Sigmoid colon (tissue), 7 donors: ENCODE measurements around the gene TMEM19. TPM values are rescaled to one million over a fixed set of nuclear protein-coding genes. Genes with fewer than 3 reads are reported as not detected.

Source experiments
- DNase-seq: peaks from one replicate; pipeline ENCODE4 v3.0.0-alpha.2; 2019
- H3K27ac ChIP-seq, 4 donors: fragments of 200-600 bp; sonication (generic); one replicate each; pipeline ENCODE4 v1.5.1; 2016 to 2019; ENCODE audit warnings: mild to moderate bottlenecking in 1 of 4
- H3K27me3 ChIP-seq, 3 donors: fragments of 200-600 bp; sonication (generic); one replicate each; pipeline ENCODE4 v1.5.1; 2019; ENCODE audit warnings: mild to moderate bottlenecking in 1 of 3
- H3K36me3 ChIP-seq, 4 donors: fragments of 200-600 bp; sonication (generic); one replicate each; pipeline ENCODE4 v1.5.1; 2016 to 2019
- H3K4me1 ChIP-seq, 4 donors: fragments of 200-600 bp; sonication (generic); one replicate each; pipeline ENCODE4 v1.5.1; 2017 to 2019
- H3K4me3 ChIP-seq, 4 donors: fragments of 200-600 bp; sonication (generic); one replicate each; pipeline ENCODE4 v1.5.1; 2017 to 2019; ENCODE audit warnings: mild to moderate bottlenecking in 2 of 4, moderate library complexity in 1 of 4
- H3K9me3 ChIP-seq, 4 donors: fragments of 200-600 bp in 3 of 4; sonication (generic) in 3 of 4; one replicate each; pipeline versions ENCODE4 v1.5.1 to v1.6.1; 2013 to 2019
- EP300 ChIP-seq, 4 donors: sonication (generic); formaldehyde crosslinking; IDR thresholded peaks; one replicate each; pipeline ENCODE4 v1.6.1; 2017; ENCODE audit warnings: antibody characterized with exemption in 4 of 4
- POLR2A ChIP-seq, 2 donors: fragments of 450-650 bp; IDR thresholded peaks; one replicate each; pipeline ENCODE4 v1.6.1; 2016; ENCODE audit warnings: antibody characterized with exemption in 2 of 2, mild to moderate bottlenecking in 2 of 2, moderate library complexity in 2 of 2
- POLR2AphosphoS5 ChIP-seq, 4 donors: sonication (generic); formaldehyde crosslinking; IDR thresholded peaks; one replicate each; pipeline ENCODE4 v1.6.1; 2017; ENCODE audit warnings: antibody characterized with exemption in 4 of 4
- WGBS, 2 donors: extraction: QIAGEN DNeasy Blood & Tissue Kit; methylation state at CpG; one replicate each; pipeline ENCODE4 v1.1.7; 2013; 5-methylcytosine and 5-hydroxymethylcytosine counted together
- intact Hi-C: fragments of 100-400 bp; cut with DNase I; formaldehyde crosslinking; loops from one replicate; pipeline ENCODE4 v1.15.1; 2023
- polyA plus RNA-seq, 3 donors: library from polyadenylated mRNA; stranded (reverse); fragments of 200-250 nt; gene quantifications; one replicate each; pipeline ENCODE4 v1.2.3, GENCODE V29; 2013
- total RNA-seq, 4 donors: library from RNA; depleted of rRNA; stranded (reverse); fragments of >200 nt; gene quantifications; one replicate each; pipeline ENCODE4 v1.1.0, GENCODE V29; 2016
- TF ChIP-seq, protein P1 (sequence below), 4 experiments: fragments of 450-650 bp in 3 of 4; fragments of 200-600 bp in 1 of 4; IDR thresholded peaks; one replicate each; pipeline ENCODE4 v1.5.1; 2016 to 2019; ENCODE audit warnings: antibody characterized with exemption in 4 of 4, mild to moderate bottlenecking in 3 of 4, moderate library complexity in 2 of 4
- donor health status: healthy with polysubstance abuse.
- donor health status: Bipolar disorder and iron deficiency.
- donor health status: healthy.

TMEM19 gene
- total and polyA plus RNA-seq, 7 donors, result 3.6 to 23.5 (median 12.1) TPM

GRCh38 chr12:71665090-71665463 lies 20.8 kb upstream of the TMEM19 start:
- TF ChIP-seq EP300 (IDR thresholded peaks at IDR 0.05) (no peak), POLR2A (IDR thresholded peaks at IDR 0.05) (no peak), POLR2AphosphoS5 (IDR thresholded peaks at IDR 0.05) (no peak)
- TF ChIP-seq, protein P1, sequence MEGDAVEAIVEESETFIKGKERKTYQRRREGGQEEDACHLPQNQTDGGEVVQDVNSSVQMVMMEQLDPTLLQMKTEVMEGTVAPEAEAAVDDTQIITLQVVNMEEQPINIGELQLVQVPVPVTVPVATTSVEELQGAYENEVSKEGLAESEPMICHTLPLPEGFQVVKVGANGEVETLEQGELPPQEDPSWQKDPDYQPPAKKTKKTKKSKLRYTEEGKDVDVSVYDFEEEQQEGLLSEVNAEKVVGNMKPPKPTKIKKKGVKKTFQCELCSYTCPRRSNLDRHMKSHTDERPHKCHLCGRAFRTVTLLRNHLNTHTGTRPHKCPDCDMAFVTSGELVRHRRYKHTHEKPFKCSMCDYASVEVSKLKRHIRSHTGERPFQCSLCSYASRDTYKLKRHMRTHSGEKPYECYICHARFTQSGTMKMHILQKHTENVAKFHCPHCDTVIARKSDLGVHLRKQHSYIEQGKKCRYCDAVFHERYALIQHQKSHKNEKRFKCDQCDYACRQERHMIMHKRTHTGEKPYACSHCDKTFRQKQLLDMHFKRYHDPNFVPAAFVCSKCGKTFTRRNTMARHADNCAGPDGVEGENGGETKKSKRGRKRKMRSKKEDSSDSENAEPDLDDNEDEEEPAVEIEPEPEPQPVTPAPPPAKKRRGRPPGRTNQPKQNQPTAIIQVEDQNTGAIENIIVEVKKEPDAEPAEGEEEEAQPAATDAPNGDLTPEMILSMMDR (IDR thresholded peaks at IDR 0.05), result no peak
- Histone ChIP-seq H3K27me3 (no peaks in the 10 kb centered on the region), H3K4me3 (peak overlapping the region; percentile 73 to 90 (median 86)), H3K4me1 (peaks cover 3 to 39% (median 24%) of the 10 kb centered on the region in 4 donors), H3K36me3 (peaks cover 0 to 2% (median 0%) of the 10 kb centered on the region in 4 donors), H3K27ac (peak overlapping the region; percentile 91 to 99 (median 97)), H3K9me3 (no peaks in the 10 kb centered on the region)
- WGBS, 2 donors, result 6 to 15% methylated on average over 4 of the region's 4 CpGs
- DNase-seq, result no peak
- intact Hi-C loops, result no loop called here

DNA sequence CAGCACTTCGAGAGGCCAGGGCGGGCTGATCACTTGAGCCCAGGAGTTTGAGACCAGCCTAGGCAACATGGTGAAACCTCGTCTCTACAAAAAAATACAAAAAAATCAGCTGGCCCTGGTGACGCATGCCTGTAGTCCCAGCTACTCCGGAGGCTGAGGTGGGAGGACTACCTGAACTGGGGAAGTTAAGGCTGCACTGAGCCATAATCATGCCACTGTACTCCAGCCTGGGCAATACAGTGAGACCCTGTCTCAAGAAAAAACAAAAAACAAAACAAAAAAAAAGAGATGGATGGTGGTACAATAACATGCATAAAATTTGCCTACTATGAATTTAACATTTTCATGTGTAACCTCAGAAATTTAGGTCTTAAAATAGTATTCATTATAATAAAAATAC lies 19.6 kb upstream of the TMEM19 start:
- Histone ChIP-seq H3K4me3 (no peak overlapping the region), H3K36me3 (no peaks in the 10 kb centered on the region), H3K27ac (no peak overlapping the region), H3K9me3 (no peaks in the 10 kb centered on the region), H3K27me3 (no peaks in the 10 kb centered on the region), H3K4me1 (peaks cover 3 to 27% (median 14%) of the 10 kb centered on the region in 4 donors)
- DNase-seq, result no peak
- TF ChIP-seq EP300 (IDR thresholded peaks at IDR 0.05) (no peak), POLR2AphosphoS5 (IDR thresholded peaks at IDR 0.05) (no peak), POLR2A (IDR thresholded peaks at IDR 0.05) (no peak)
- TF ChIP-seq, protein P1 (IDR thresholded peaks at IDR 0.05), result no peak
- intact Hi-C loops, result no loop called here
- 97 to 98% methylated on average over 5 of the region's 5 CpGs for WGBS, 2 donors

GRCh38 chr12:71671311-71671710 lies 14.6 kb upstream of the TMEM19 start:
- TF ChIP-seq POLR2AphosphoS5 (IDR thresholded peaks at IDR 0.05) (no peak), EP300 (IDR thresholded peaks at IDR 0.05) (no peak), POLR2A (IDR thresholded peaks at IDR 0.05) (no peak)
- TF ChIP-seq, protein P1 (IDR thresholded peaks at IDR 0.05), result no peak
- Histone ChIP-seq H3K9me3 (no peaks in the 10 kb centered on the region), H3K4me3 (no peak overlapping the region), H3K4me1 (no peaks in the 10 kb centered on the region), H3K36me3 (no peaks in the 10 kb centered on the region), H3K27ac (no peak overlapping the region), H3K27me3 (no peaks in the 10 kb centered on the region)
- intact Hi-C loops, result no loop called here
- no peak for DNase-seq

- TF ChIP-seq POLR2AphosphoS5 (IDR thresholded peaks at IDR 0.05) (no peak), POLR2A (IDR thresholded peaks at IDR 0.05) (no peak), EP300 (IDR thresholded peaks at IDR 0.05) (no peak)
- TF ChIP-seq, protein P1 (IDR thresholded peaks at IDR 0.05), result no peak
These were observed 14.1 kb upstream of the TMEM19 start for GRCh38 chr12:71671816-71672215.

GRCh38 chr12:71682466-71682865 lies 3.4 kb upstream of the TMEM19 start:
- TF ChIP-seq, protein P1 (IDR thresholded peaks at IDR 0.05), result no peak
- TF ChIP-seq POLR2A (IDR thresholded peaks at IDR 0.05) (no peak), EP300 (IDR thresholded peaks at IDR 0.05) (no peak), POLR2AphosphoS5 (IDR thresholded peaks at IDR 0.05) (no peak)
- Histone ChIP-seq H3K4me3 (no peak overlapping the region), H3K27me3 (no peaks in the 10 kb centered on the region), H3K9me3 (no peaks in the 10 kb centered on the region), H3K4me1 (peaks cover 0 to 14% (median 10%) of the 10 kb centered on the region in 4 donors), H3K36me3 (no peaks in the 10 kb centered on the region), H3K27ac (no peak overlapping the region)
- WGBS, 2 donors, result 89% methylated on average over 1 of the region's 1 CpG
- intact Hi-C loops, result no loop called here
- DNase-seq, result no peak

More at GRCh38 chr12:71671816-71672215, 14.1 kb upstream of the TMEM19 start:
- Histone ChIP-seq H3K27ac (no peak overlapping the region), H3K4me1 (no peaks in the 10 kb centered on the region), H3K36me3 (no peaks in the 10 kb centered on the region), H3K9me3 (no peaks in the 10 kb centered on the region), H3K27me3 (no peaks in the 10 kb centered on the region), H3K4me3 (no peak overlapping the region)
- intact Hi-C loops, result no loop called here
- WGBS, 2 donors, result 23 to 68% methylated on average over 1 of the region's 1 CpG
- no peak for DNase-seq
